SK-MEL-5 (cell line): ENCODE measurements around the gene TAMALIN. TPM values are rescaled to one million over a fixed set of nuclear protein-coding genes. Genes with fewer than 3 reads are reported as not detected.

Experiments
- DNase-seq: peaks from one replicate; pipeline ENCODE4 v3.0.0-alpha.2; 2016; ENCODE audit warnings: low read depth, low spot score
- in situ Hi-C: cut with HindIII; loops from 2 replicates; pipeline ENCODE4 v1.10.0; 2016; ENCODE audit warnings: low sequenced_read_pairs, high pct_unique_total_duplicates, low pct_unique_long_range_greater_than_20kb
- polyA plus RNA-seq, 2 experiments: library from polyadenylated mRNA; depleted of rRNA; stranded (reverse); fragments of >200 nt; gene quantifications; 2 replicates each; pipeline ENCODE4 v1.2.3, GENCODE V29; 2015
- total RNA-seq: library from RNA; depleted of rRNA; stranded (reverse); fragments of >200 nt; shearing (Covaris generic); gene quantifications from 2 replicates; pipeline ENCODE4 v1.2.3, GENCODE V29; 2014; rRNA removed

The TAMALIN gene
- total RNA-seq = 25.5 and 26.7 TPM in 2 replicates
- polyA plus RNA-seq (2015; cell fraction: cytosol; rRNA removed) = 16.7 and 18.1 TPM in 2 replicates
- 22.3 and 27.8 TPM in 2 replicates for polyA plus RNA-seq (2015; cell fraction: nucleus; rRNA removed)

DNA sequence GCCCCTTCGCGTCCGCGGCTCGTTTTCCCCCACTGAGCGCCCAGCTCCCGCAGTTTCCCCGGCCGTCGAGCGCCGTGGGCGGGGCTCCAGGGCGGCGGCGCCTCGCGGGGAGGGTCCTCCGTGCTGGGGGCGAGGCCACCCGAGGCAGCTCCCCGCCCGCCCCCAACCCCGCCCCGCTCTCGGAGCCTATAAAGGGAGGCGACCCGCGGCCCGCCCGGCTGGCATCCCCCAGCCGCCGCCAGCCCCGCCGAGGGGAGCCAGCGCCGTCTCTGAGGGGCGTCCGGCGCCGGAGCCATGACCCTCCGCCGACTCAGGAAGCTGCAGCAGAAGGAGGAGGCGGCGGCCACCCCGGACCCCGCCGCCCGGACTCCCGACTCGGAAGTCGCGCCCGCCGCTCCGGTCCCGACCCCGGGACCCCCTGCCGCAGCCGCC lies at the start of gene TAMALIN:
TSS of gene TAMALIN (plus strand) at position 221 of the 432 bp plus-strand sequence. CDS start at position 295, 74 bp downstream.
- peak; percentile 70 for DNase-seq
- in situ Hi-C loops = no loop called here

DNA sequence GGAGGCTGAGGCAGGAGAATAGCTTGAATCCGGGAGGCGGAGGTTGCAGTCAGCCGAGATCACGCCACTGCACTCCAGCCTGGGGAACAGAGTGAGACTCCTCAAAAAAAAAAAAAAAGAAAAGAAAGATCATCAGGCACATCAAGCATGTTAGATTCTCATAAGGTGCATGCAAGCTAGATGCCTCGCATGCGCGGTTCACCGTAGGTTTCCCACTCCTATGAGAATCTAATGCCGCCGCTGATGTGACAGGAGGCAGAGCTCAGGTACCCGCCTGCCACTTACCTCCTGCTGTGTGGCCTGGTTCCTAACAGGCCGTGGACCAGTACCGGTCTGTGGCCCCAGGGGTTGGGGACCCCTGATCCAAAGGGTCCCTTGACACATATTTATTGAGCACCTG lies 48.2 kb upstream of the TAMALIN start:
- DNase-seq = no peak
- in situ Hi-C loops = no loop called here

DNA sequence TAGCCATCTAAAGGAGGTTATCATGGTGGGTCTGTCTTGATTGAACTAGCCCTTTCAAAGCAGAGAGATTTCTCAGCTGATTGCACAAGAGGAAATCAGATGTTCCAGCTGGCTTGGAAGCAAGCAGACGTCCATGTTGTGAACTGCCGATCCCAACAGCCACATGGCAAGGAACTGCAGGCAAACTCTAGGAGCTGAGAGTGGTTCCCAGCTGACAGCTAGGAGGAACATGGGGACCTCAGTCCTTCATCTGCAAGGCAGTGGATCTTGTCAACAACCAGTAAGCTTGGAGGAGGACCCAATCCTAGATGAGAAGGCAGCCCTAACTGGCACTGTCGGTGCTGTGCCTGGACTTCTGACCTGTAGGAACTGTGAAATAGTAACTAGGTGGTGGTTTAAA lies 47.5 kb upstream of the TAMALIN start:
- in situ Hi-C loops = no loop called here
- DNase-seq = no peak

DNA sequence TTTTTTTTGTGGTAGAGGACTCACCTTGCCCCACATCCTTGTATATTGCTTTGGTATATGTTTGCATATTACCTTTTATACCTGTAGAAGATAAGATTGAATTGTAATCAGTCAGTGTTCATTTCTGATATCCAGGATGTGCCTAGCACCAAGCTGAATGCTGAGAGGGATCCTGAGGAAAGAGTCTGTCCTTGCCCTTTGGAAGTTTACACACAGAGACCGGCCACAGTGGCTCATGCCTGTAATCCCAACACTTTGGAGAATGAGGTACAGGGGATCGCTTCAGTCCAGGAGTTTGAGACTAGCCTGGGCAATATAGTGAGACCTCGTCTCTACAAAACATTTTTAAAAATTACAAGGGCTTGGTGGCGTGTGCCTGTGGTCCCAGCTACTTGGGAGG lies 46.8 kb upstream of the TAMALIN start:
- no peak for DNase-seq
- in situ Hi-C loops = no loop called here

DNA sequence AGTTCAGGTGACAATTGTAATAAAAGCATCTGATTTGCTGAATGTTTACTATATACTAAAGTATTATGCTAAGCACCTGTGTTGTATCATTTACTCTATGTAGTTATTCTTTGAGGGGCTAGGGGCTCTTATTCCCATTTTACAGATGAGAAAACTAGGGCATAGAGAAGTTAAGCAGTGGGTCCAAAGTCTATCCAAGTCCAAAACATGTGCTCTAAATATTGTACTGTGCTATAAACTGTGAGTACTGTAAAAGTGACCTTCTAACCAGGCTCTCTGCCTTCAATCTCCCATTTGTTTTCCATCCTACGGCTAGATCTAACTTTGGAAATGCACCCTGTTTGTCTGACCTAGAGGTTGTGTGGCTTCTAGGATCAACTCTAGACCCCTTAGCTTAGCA lies 46.3 kb upstream of the TAMALIN start:
- DNase-seq = no peak

DNA sequence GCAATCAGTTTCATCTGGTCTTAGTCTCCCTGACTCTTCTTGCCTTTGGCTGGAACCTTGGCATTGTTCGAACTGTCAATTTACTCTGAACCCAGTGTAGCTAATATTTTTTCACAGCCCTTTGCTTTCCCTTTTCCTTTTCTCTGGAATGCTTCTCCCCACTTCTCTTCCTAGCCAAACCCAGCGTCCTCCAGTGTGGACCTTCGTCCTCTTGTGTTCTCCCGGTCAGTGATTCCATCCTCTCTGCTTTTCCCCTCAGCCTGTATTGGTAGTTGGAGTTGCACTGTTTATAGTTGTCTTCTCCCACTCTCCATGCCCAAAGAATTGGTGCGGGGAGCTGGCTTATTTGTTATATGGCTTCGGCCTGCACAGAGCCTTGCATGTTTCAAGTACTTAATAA lies 45.9 kb upstream of the TAMALIN start:
- in situ Hi-C loops = no loop called here
- DNase-seq = no peak

More for the DNA sequence above, 46.3 kb upstream of the TAMALIN start:
- in situ Hi-C loops = no loop called here

DNA sequence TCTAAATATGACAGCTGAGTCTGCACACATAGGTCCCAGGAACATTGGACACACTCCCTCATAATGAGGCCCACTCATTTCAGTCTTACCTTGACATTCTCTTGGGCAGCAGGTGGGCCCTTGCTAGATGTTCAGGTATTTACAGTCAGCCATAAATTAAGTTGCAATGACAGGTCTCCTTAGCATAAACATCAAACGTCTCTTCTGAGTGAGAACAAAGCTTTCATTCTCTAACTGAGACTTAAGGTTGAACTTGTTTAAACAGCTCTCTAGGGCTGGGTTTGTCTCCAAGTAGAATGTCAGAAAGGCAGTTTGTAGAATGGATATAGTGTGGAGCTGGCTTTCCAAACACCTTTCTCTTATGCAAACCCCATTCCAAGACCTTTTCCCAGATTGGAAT lies 44.9 kb upstream of the TAMALIN start:
- in situ Hi-C loops = no loop called here

DNA sequence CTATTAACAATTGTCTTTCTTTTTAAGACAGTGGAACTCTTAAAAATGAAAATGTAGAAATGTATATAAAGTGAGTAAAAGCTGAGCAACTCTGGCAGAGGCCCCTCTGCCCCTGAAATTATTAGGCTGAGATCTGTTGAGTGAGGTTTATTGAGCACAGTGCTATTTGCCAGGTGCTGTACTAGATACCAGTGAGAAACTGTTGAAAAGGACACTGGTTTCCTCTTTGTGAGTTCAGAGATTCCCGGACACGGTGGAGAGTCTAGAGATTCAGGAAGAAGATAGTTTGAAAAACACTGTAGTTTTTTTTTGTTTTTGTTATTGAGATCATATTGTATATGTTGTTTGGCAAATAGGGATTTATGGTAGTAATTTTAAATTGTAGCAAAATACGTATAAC lies 44.0 kb upstream of the TAMALIN start:
- in situ Hi-C loops = no loop called here

More for the DNA sequence above, 44.9 kb upstream of the TAMALIN start:
- DNase-seq = peak; percentile 66

DNA sequence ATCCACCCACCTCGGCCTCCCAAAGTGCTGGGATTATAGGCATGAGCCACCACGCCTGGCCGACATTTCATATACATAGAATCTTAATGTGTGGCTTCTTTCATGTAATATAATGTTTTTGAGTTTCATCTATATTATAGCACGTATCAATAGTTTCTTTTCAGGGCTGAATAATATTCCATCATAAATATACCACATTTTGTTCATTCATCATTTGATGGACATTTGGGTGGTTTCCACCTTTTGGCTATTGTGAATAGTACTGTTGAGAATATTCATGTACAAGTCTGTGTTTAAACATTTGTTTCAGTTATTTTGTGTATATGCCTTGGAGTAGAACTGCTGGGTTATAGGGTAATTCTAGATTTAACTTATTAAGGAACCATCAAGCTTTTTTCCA lies 43.3 kb upstream of the TAMALIN start:
- DNase-seq = no peak
- in situ Hi-C loops = no loop called here

More for the DNA sequence above, 44.0 kb upstream of the TAMALIN start:
- DNase-seq = no peak

DNA sequence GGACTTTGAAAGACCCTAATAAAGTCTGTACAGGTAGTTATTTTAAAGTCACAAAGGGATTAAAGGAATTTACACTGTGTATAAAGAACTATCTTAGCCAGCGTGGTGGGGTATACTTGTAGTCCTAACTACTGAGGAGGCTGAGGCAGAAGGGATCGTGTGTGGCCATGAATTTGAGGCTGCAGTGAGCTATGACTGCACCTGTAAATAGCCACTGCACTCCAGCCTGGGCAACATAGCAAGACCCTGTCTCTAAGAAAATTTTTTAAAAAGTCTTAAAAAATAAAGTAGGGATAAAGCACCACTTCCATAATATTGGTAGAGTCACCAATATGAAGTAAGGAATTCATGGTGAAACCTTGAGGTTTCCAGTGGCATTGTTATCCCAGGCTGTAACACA lies 37.1 kb upstream of the TAMALIN start:
- in situ Hi-C loops = no loop called here
- no peak for DNase-seq

DNA sequence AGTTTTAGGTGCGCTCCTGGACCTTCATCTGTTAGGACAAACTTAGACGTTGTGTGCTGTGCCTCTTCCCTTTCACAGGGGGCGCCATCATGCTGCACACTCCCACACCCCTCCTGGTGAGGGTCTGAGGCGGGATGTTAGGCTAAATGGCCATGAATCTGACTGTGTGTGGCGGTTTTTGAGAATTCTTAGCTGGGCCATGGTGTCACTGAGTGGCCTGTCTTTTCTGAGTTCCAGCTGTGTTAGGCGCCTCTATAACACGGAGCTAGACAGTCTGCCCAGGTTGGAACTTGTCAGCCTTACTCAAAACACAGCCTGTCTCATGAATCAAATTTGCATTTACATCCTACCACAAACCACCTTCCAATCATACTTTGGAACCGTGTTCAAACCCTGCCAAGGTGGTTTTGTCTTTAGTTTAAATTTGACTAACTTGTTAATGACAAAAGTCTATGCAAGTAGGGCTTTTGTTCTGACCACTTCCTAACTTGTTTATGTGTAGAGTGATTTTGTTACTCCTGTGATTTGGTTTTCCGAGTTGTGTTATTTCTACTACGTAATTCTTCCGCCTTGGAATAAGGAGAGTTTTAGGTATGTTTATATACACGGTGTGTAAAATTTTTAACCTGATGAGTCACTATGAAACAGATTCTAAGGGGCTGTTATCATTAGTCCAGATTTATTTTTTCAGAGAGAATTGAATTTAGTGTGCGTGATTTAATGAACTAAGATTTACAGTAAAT lies 35.7 kb upstream of the TAMALIN start:
- DNase-seq = peak; percentile 47
- in situ Hi-C loops = no loop called here

DNA sequence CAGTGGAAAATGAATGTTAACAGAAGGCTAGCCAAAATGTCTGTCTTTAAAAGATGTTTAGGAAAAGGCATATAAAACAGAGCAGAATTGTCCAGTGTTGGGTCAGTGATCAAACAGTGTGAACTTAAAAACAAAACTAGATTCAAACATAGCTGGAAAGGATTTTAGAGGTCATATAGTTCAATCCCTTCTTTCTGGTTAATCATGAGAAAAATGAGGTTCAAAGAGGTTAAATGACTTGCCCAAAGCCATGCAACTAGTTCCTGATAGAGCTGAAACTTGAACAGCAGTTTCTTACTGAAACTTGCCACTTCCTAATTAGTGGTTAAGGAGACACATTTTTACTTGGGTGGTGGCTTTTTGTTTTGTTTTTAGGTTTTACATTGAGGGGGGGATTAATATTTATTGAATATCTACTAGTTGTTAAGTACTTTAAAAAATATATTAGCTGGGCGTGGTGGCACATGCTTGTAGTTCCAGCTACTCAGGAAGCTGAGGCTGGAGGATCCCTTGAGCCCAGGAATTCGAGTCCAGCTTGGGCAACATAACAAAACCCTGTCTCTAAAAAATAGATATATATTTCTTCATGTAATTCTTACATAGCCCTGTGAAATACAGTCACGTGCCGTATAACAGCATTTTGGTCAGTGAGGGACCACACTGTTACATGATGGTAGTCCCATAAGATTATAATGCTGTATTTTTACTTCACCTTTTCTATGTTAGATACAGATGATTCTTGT lies 34.9 kb upstream of the TAMALIN start:
- in situ Hi-C loops = no loop called here
- no peak for DNase-seq

DNA sequence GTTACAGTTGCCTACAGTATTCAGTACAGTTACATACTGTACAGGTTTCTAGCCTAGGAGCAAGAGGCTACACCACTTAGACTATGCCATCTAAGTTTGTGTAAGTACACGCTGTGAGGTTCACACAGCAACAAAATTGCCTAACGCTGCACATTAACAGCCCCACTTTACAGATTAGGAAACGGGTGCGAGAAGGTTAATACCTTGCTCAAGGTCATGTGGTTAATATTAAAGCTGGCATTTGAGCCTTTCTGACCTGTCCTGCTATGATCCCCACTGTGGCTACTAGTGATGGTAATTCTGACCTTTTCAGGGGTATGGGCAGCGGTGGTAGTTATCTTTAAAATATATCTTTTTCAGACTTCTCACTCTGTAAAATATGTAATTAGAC lies 34.3 kb upstream of the TAMALIN start:
- no peak for DNase-seq
- in situ Hi-C loops = no loop called here

DNA sequence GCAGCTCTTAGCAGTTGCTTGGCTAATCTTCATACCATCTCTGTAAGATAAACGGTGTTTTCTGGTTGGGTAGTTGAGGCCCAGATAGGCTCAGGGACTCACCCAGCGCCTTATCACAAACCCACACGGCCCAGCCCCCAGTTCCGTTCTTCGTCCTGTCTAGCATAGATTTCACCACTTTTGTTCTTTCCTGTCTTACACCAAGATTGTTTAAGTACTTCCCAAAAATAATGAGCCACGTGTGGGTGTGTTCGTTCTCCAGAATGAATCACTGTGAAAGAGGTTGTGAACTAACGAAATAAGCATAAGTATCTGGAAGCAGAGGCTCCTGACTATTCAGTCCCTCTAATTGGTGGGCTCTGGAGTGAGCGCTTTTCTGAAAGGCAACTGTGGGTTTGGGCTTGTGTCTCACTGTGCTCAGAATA lies 33.9 kb upstream of the TAMALIN start:
- in situ Hi-C loops = no loop called here
- no peak for DNase-seq

DNA sequence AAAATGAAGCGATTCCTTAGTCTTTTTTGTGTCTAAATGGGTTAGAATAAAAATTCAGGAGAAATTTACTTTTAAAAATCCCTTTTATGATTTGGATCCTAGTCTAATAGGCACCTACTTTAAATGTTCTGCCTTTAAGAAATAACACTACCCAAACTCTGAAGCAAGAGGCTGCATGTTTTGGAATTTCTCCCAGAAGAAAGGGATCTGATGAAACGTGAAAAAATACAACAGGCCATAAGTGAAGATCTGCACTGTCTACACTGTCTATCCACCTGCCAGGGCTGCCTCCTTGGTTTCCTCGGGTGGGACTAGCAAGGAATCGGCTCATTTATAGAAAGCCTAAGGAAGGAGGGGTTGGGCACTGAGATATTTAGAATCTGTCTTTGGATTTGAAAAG lies 33.2 kb upstream of the TAMALIN start:
- in situ Hi-C loops = no loop called here
- DNase-seq = no peak

DNA sequence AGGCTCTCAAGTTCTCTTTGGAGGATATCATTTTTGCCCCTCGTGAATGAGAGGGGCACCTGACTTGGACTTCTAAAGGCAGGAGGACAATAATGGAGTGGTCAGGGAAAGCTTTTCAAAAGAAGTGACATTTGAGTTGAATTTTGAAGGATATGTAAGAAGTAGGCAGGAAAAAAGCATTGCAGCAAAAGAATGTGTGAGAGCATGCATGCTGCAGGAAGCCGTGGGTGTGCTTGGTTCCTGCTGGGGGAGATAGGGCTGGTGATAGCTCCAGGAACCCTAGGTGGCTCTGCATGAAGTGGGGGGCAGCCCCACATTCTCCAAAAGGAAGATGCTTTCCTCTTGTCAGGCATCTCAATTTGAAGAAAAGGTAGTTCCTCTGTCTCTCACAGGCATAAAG lies 32.1 kb upstream of the TAMALIN start:
- in situ Hi-C loops = no loop called here
- no peak for DNase-seq

DNA sequence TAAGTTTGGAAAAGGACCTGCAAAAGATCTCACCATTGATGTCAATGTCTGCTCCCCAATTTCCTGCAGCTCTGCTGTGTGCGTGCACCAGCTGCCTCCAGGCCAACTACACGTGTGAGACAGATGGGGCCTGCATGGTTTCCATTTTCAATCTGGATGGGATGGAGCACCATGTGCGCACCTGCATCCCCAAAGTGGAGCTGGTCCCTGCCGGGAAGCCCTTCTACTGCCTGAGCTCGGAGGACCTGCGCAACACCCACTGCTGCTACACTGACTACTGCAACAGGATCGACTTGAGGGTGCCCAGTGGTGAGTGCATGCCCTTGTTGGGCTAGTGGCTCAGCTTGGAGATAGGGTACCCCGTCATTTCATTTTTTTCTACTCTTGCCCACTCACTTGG lies 31.6 kb upstream of the TAMALIN start:
- in situ Hi-C loops = no loop called here

DNA sequence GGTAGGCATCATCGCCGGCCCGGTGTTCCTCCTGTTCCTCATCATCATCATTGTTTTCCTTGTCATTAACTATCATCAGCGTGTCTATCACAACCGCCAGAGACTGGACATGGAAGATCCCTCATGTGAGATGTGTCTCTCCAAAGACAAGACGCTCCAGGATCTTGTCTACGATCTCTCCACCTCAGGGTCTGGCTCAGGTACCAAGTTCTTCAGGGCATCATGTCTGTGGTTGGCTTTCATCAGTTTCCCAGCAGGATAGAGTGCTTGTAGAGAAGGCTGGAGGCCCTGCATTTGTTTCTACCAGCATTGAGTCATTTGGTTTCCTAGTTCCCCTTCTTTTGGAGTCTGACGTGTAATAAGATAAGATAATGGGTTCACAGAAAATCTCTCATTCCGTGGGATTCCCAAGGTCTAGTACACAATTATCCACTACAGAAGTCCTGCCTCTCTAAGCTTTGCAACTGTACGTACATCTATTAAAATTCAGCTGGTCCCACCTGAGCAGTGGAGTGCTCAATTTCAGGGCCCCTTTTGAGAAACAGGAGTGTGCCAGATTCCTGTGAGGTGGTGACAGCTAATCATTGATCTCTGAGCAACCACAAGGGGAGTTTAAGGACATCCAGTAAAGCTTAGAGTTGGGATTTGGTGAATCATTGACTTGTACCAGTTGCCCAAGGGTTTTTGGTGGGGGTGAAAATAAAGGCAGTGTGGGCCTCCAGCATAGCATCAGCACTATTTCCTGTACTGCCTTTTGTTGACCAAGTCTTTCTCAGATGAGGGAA lies 30.2 kb upstream of the TAMALIN start:
- in situ Hi-C loops = no loop called here
- DNase-seq = no peak

More for the DNA sequence above, 31.6 kb upstream of the TAMALIN start:
- no peak for DNase-seq
